H9 (cell line): ENCODE results near the gene MB21D2. TPM values are rescaled to one million over a fixed set of nuclear protein-coding genes. Genes with fewer than 3 reads are reported as not detected.

Experiments
- DNase-seq: peaks from one replicate; pipeline ENCODE4 v3.0.0-alpha.2; 2017
- H2AFZ ChIP-seq: one replicate; pipeline ENCODE4 v1.6.1; 2013; ENCODE audit warnings: mild to moderate bottlenecking, low read length, control low read depth, moderate library complexity
- H2AK5ac ChIP-seq: 2 replicates; pipeline ENCODE4 v1.6.1; 2013; ENCODE audit warnings: low read length, control low read depth, mixed read lengths; ENCODE audit not compliant: insufficient read length
- H2BK120ac ChIP-seq: one replicate; pipeline ENCODE4 v1.6.1; 2013; ENCODE audit warnings: low read depth, mild to moderate bottlenecking, low read length, control low read depth, inconsistent platforms; ENCODE audit not compliant: poor library complexity, severe bottlenecking
- H2BK12ac ChIP-seq: 2 replicates; pipeline ENCODE4 v1.6.1; 2013; ENCODE audit warnings: low read length, control low read depth, mixed read lengths, low read depth; ENCODE audit not compliant: insufficient read length
- H2BK15ac ChIP-seq: 2 replicates; pipeline ENCODE4 v1.6.1; 2013; ENCODE audit warnings: low read depth, low read length, control low read depth
- H2BK20ac ChIP-seq: one replicate; pipeline ENCODE4 v1.6.1; 2013; ENCODE audit warnings: low read depth, mild to moderate bottlenecking, low read length, control low read depth, inconsistent platforms; ENCODE audit not compliant: poor library complexity, severe bottlenecking
- H2BK5ac ChIP-seq: 2 replicates; pipeline ENCODE4 v1.6.1; 2013; ENCODE audit warnings: low read length, control low read depth, mixed read lengths; ENCODE audit not compliant: insufficient read length
- H3K14ac ChIP-seq: 2 replicates; pipeline ENCODE4 v1.6.1; 2013; ENCODE audit warnings: low read length, control low read depth; ENCODE audit not compliant: insufficient read depth
- H3K18ac ChIP-seq: 2 replicates; pipeline ENCODE4 v1.6.1; 2013; ENCODE audit warnings: low read depth, mild to moderate bottlenecking, mixed read lengths, low read length, control low read depth; ENCODE audit not compliant: insufficient read length
- H3K23ac ChIP-seq: 2 replicates; pipeline ENCODE4 v1.6.1; 2013; ENCODE audit warnings: low read length, control low read depth, mixed read lengths, low read depth; ENCODE audit not compliant: insufficient read length
- H3K23me2 ChIP-seq: 2 replicates; pipeline ENCODE4 v1.6.1; 2013; ENCODE audit warnings: low read depth, mild to moderate bottlenecking, mixed read lengths, low read length, control low read depth; ENCODE audit not compliant: insufficient read length, poor library complexity, severe bottlenecking
- H3K27ac ChIP-seq: 2 replicates; pipeline ENCODE4 v1.5.1; 2013; ENCODE audit warnings: low read length, control low read depth, mixed read lengths, low read depth; ENCODE audit not compliant: insufficient read length
- H3K27me3 ChIP-seq: 2 replicates; pipeline ENCODE4 v1.6.1; 2013; ENCODE audit warnings: low read length, control low read depth, inconsistent platforms; ENCODE audit not compliant: insufficient read depth
- H3K4ac ChIP-seq: 2 replicates; pipeline ENCODE4 v1.6.1; 2013; ENCODE audit warnings: low read depth, mild to moderate bottlenecking, control low read depth, inconsistent platforms, low read length, moderate library complexity
- H3K4me1 ChIP-seq: 2 replicates; pipeline ENCODE4 v1.6.1; 2013; ENCODE audit warnings: low read length, control low read depth, inconsistent platforms; ENCODE audit not compliant: insufficient read depth
- H3K4me2 ChIP-seq: 2 replicates; pipeline ENCODE4 v1.6.1; 2013; ENCODE audit warnings: low read length, control low read depth, mixed read lengths; ENCODE audit not compliant: insufficient read length, insufficient read depth
- H3K56ac ChIP-seq: 2 replicates; pipeline ENCODE4 v1.6.1; 2013; ENCODE audit warnings: low read depth, mild to moderate bottlenecking, mixed read lengths, low read length, control low read depth; ENCODE audit not compliant: insufficient read length
- H3K79me1 ChIP-seq: 2 replicates; pipeline ENCODE4 v1.6.1; 2013; ENCODE audit warnings: low read depth, mild to moderate bottlenecking, moderate library complexity, low read length, control low read depth, inconsistent platforms; ENCODE audit not compliant: insufficient read depth, poor library complexity, severe bottlenecking
- H3K79me2 ChIP-seq: 2 replicates; pipeline ENCODE4 v1.6.1; 2013; ENCODE audit warnings: low read length, control low read depth, inconsistent platforms; ENCODE audit not compliant: insufficient read depth
- H3K9ac ChIP-seq: 2 replicates; pipeline ENCODE4 v1.6.1; 2013; ENCODE audit warnings: low read length, control low read depth, mixed read lengths; ENCODE audit not compliant: insufficient read length; ENCODE audit errors: extremely low read depth
- H3K9me3 ChIP-seq: one replicate; pipeline ENCODE4 v1.6.1; 2013; ENCODE audit warnings: low read depth, low read length, inconsistent platforms; ENCODE audit not compliant: control insufficient read depth
- H3T11ph ChIP-seq: one replicate; pipeline ENCODE4 v1.6.1; 2013; ENCODE audit warnings: mild to moderate bottlenecking, low read length, control low read depth, inconsistent platforms
- H4K20me1 ChIP-seq: one replicate; pipeline ENCODE4 v1.6.1; 2013; ENCODE audit not compliant: control insufficient read depth, insufficient read length, insufficient read depth
- H4K5ac ChIP-seq: 2 replicates; pipeline ENCODE4 v1.6.1; 2013; ENCODE audit warnings: low read depth, mild to moderate bottlenecking, mixed read lengths, low read length, control low read depth; ENCODE audit not compliant: insufficient read length
- H4K8ac ChIP-seq: replicated peaks from 2 replicates; pipeline ENCODE4 v1.6.1; 2013; ENCODE audit warnings: low read length, control low read depth, mixed read lengths, low read depth; ENCODE audit not compliant: insufficient read length
- H4K91ac ChIP-seq: 2 replicates; pipeline ENCODE4 v1.6.1; 2013; ENCODE audit warnings: low read depth, mild to moderate bottlenecking, moderate library complexity, mixed read lengths, low read length, control low read depth; ENCODE audit not compliant: insufficient read length
- H3K27ac Mint-ChIP-seq, 3 experiments: 2 replicates in 2 of 3; 3 replicates in 1 of 3; pipeline ENCODE4 v1.8.0; 2020 to 2021; ENCODE audit warnings: mixed read lengths in 3 of 3, mild to moderate bottlenecking in 1 of 3, moderate library complexity in 1 of 3
- H3K27me3 Mint-ChIP-seq: 2 replicates; pipeline ENCODE4 v1.8.0; 2021; ENCODE audit warnings: low read depth, mild to moderate bottlenecking, moderate library complexity, mixed read lengths
- H3K36me3 Mint-ChIP-seq, 3 experiments: 2 replicates in 2 of 3; 3 replicates in 1 of 3; pipeline ENCODE4 v1.8.0; 2020 to 2021; ENCODE audit warnings: low read depth in 3 of 3, mixed read lengths in 3 of 3; ENCODE audit not compliant: insufficient read depth in 1 of 3
- H3K4me1 Mint-ChIP-seq, 2 experiments: 2 replicates each; pipeline ENCODE4 v1.8.0; 2020; ENCODE audit warnings: mixed read lengths in 2 of 2
- H3K4me3 Mint-ChIP-seq, 2 experiments: 2 replicates in 1 of 2; 3 replicates in 1 of 2; pipeline ENCODE4 v1.8.0; 2020 to 2021; ENCODE audit warnings: mild to moderate bottlenecking in 2 of 2, mixed read lengths in 2 of 2, moderate library complexity in 1 of 2
- H3K9me3 Mint-ChIP-seq, 2 experiments: 2 replicates in 1 of 2; 3 replicates in 1 of 2; pipeline ENCODE4 v1.8.0; 2020; ENCODE audit warnings: mild to moderate bottlenecking in 2 of 2, mixed read lengths in 2 of 2, moderate library complexity in 1 of 2
- CTCF ChIP-seq: fragments of 200-600 bp; sonication (generic); conservative IDR thresholded peaks from 3 replicates; pipeline ENCODE4 v1.8.0; 2021; ENCODE audit warnings: antibody characterized with exemption, mild to moderate bottlenecking
- WGBS: extraction: QIAGEN DNeasy Blood & Tissue Kit; methylation state at CpG from one replicate; pipeline ENCODE4 v1.1.7; 2013; ENCODE audit warnings: missing lambda C conversion rate, low lambda C conversion rate, mixed read lengths; ENCODE audit not compliant: insufficient read length; ENCODE audit errors: extremely low coverage; 5-methylcytosine and 5-hydroxymethylcytosine counted together
- total RNA-seq: library from RNA; stranded (reverse); gene quantifications from 2 replicates; pipeline ENCODE4 v1.2.1, GENCODE V29; 2021

Gene MB21D2
- total RNA-seq, 1 experiment from 2014 or later: 19.1 TPM

GRCh38 chr3:192907784-192908183, 9.9 kb downstream of the MB21D2 start:
- Mint-ChIP-seq H3K4me3 (no peak overlapping the region), H3K9me3 (peaks cover 0 to 6% of the 10 kb centered on the region in 2 experiments; a peak in 4 of 5 replicates), H3K36me3 (peaks cover 18 to 24% (median 22%) of the 10 kb centered on the region in 3 experiments; a peak in 6 of 7 replicates), H3K27ac (no peak overlapping the region), H3K27me3 (no peaks in the 10 kb centered on the region), H3K4me1 (peaks cover 23 to 38% of the 10 kb centered on the region in 2 experiments)
- Histone ChIP-seq H3K4ac (no peak overlapping the region), H3K4me1 (peaks cover 2% of the 10 kb centered on the region), H3K23ac (no peak overlapping the region), H3K56ac (no peak overlapping the region), H3K4me2 (no peak overlapping the region), H4K5ac (no peak overlapping the region), H3K18ac (no peak overlapping the region), H3K79me1 (peaks cover 4% of the 10 kb centered on the region), H2BK20ac (no peak overlapping the region), H2AFZ (no peak overlapping the region), H2BK5ac (no peak overlapping the region), H3K23me2 (no peaks in the 10 kb centered on the region), H3K9me3 (peaks cover 7% of the 10 kb centered on the region), H2BK15ac (no peak overlapping the region), H3K27ac (no peak overlapping the region), H4K20me1 (no peaks in the 10 kb centered on the region), H4K91ac (no peak overlapping the region), H2BK12ac (no peak overlapping the region), H3K14ac (no peak overlapping the region), H3T11ph (no peak overlapping the region), H2AK5ac (no peak overlapping the region), H3K79me2 (peaks cover 35% of the 10 kb centered on the region), H4K8ac (no peak overlapping the region), H2BK120ac (no peak overlapping the region), H3K27me3 (no peaks in the 10 kb centered on the region), H3K9ac (no peak overlapping the region)
- no CpG with 5 or more reads among the region's 4 CpGs for WGBS
- no peak for DNase-seq
- no peak for TF ChIP-seq CTCF
